Effector memory CD8-positive, alpha-beta T cell (primary cell): ENCODE measurements around the gene TUBB1.

Experiments used
- ATAC-seq: fragments of 150-1000 bp; cut with Tn5 transposase; replicated peaks from 2 replicates; pipeline ENCODE4 v1.10.0; 2021; ENCODE audit warnings: mild to moderate bottlenecking, moderate library complexity
- DNase-seq, 3 experiments: peaks; one replicate each; pipeline ENCODE4 v3.0.0; 2021
- H3K27ac Mint-ChIP-seq, 2 donors: one replicate each; pipeline ENCODE4 v1.8.0; 2022; ENCODE audit warnings: mild to moderate bottlenecking in 2 of 2, mixed read lengths in 2 of 2, moderate library complexity in 2 of 2
- H3K27me3 Mint-ChIP-seq, 2 donors: one replicate each; pipeline ENCODE4 v1.8.0; 2022; ENCODE audit warnings: mixed read lengths in 2 of 2
- H3K36me3 Mint-ChIP-seq: one replicate; pipeline ENCODE4 v1.8.0; 2022; ENCODE audit warnings: mild to moderate bottlenecking, moderate library complexity, mixed read lengths; ENCODE audit not compliant: insufficient read depth
- H3K4me1 Mint-ChIP-seq, 2 donors: one replicate each; pipeline ENCODE4 v1.8.0; 2022; ENCODE audit warnings: low read depth in 2 of 2, mixed read lengths in 2 of 2
- H3K4me3 Mint-ChIP-seq, 2 donors: one replicate each; pipeline ENCODE4 v1.8.0; 2022; ENCODE audit warnings: mild to moderate bottlenecking in 2 of 2, mixed read lengths in 2 of 2, moderate library complexity in 2 of 2
- H3K9me3 Mint-ChIP-seq, 2 donors: one replicate each; pipeline ENCODE4 v1.8.0; 2022; ENCODE audit warnings: mixed read lengths in 2 of 2
- total RNA-seq, 9 experiments: gene quantifications; one replicate each; lab custom pipeline; 2026; lab: John Stamatoyannopoulos, UW

The TUBB1 gene
- total RNA-seq: 0 to 0.13 (median 0) reads per million in 9 experiments

GRCh38 chr20:59019217-59019616 is at the start of gene TUBB1:
Gene TUBB1, plus strand, starts transcription at chr20:59019429. Its CDS starts 94 bp downstream, at chr20:59019523.
- Mint-ChIP-seq H3K9me3 (no peaks in the 10 kb centered on the region), H3K36me3 (peaks cover 24% of the 10 kb centered on the region), H3K4me1 (peaks cover 23 to 24% of the 10 kb centered on the region in 2 donors), H3K4me3 (no peak within 1 kb of the TSS), H3K27me3 (no peaks in the 10 kb centered on the region), H3K27ac (no peak within 1 kb of the TSS)
- no peak for ATAC-seq
- DNase-seq: no peak

- DNase-seq (no peak), ATAC-seq (no peak)
- Mint-ChIP-seq H3K9me3 (no peaks in the 10 kb centered on the region), H3K4me3 (no peak overlapping the region), H3K27me3 (peaks cover 17 to 35% of the 10 kb centered on the region in 2 donors), H3K4me1 (no peaks in the 10 kb centered on the region), H3K27ac (no peak overlapping the region), H3K36me3 (no peaks in the 10 kb centered on the region)
These were observed 49.8 kb upstream of the TUBB1 start for GRCh38 chr20:58969439-58969838.

GRCh38 chr20:58970146-58970545 is 49.1 kb upstream of the TUBB1 start:
- Mint-ChIP-seq H3K36me3 (no peaks in the 10 kb centered on the region), H3K4me3 (no peak overlapping the region), H3K9me3 (no peaks in the 10 kb centered on the region), H3K27ac (no peak overlapping the region), H3K4me1 (no peaks in the 10 kb centered on the region), H3K27me3 (peaks cover 17 to 34% of the 10 kb centered on the region in 2 donors)
- DNase-seq: no peak
- no peak for ATAC-seq

GRCh38 chr20:58971429-58971828 is 47.8 kb upstream of the TUBB1 start:
- Mint-ChIP-seq H3K4me3 (no peak overlapping the region), H3K4me1 (no peaks in the 10 kb centered on the region), H3K27me3 (peaks cover 17 to 21% of the 10 kb centered on the region in 2 donors), H3K27ac (no peak overlapping the region), H3K36me3 (no peaks in the 10 kb centered on the region), H3K9me3 (no peaks in the 10 kb centered on the region)
- DNase-seq (no peak), ATAC-seq (no peak)

- no peaks in the 10 kb centered on the region for H3K36me3 Mint-ChIP-seq
- H3K27ac Mint-ChIP-seq: no peak overlapping the region
- H3K4me3 Mint-ChIP-seq: no peak overlapping the region
- ATAC-seq (no peak), DNase-seq (no peak)
- H3K27me3 Mint-ChIP-seq: peaks cover 15 to 17% of the 10 kb centered on the region in 2 donors
- H3K9me3 Mint-ChIP-seq: no peaks in the 10 kb centered on the region
- no peaks in the 10 kb centered on the region for H3K4me1 Mint-ChIP-seq
These were observed 46.0 kb upstream of the TUBB1 start for GRCh38 chr20:58973179-58973578.

- Mint-ChIP-seq H3K4me1 (no peaks in the 10 kb centered on the region), H3K27ac (no peak overlapping the region), H3K4me3 (no peak overlapping the region)
These were observed 45.4 kb upstream of the TUBB1 start for GRCh38 chr20:58973866-58974265.

GRCh38 chr20:58975353-58975752 is 43.9 kb upstream of the TUBB1 start:
- H3K4me1 Mint-ChIP-seq: no peaks in the 10 kb centered on the region
- DNase-seq: no peak
- H3K9me3 Mint-ChIP-seq: no peaks in the 10 kb centered on the region
- H3K4me3 Mint-ChIP-seq: no peak overlapping the region
- H3K27me3 Mint-ChIP-seq: no peaks in the 10 kb centered on the region
- ATAC-seq: no peak
- H3K36me3 Mint-ChIP-seq: peaks cover 6% of the 10 kb centered on the region
- H3K27ac Mint-ChIP-seq: no peak overlapping the region

More at GRCh38 chr20:58973866-58974265, 45.4 kb upstream of the TUBB1 start:
- no peaks in the 10 kb centered on the region for H3K9me3 Mint-ChIP-seq
- no peaks in the 10 kb centered on the region for H3K36me3 Mint-ChIP-seq
- peaks cover 8 to 12% of the 10 kb centered on the region in 2 donors for H3K27me3 Mint-ChIP-seq
- no peak for ATAC-seq
- DNase-seq: no peak

GRCh38 chr20:58976061-58976730 is 43.0 kb upstream of the TUBB1 start:
- Mint-ChIP-seq H3K9me3 (no peaks in the 10 kb centered on the region), H3K4me1 (no peaks in the 10 kb centered on the region), H3K27me3 (no peaks in the 10 kb centered on the region), H3K27ac (no peak overlapping the region), H3K4me3 (no peak overlapping the region), H3K36me3 (peaks cover 13% of the 10 kb centered on the region)
- ATAC-seq (no peak), DNase-seq (no peak)

GRCh38 chr20:58978351-58979190 is 40.7 kb upstream of the TUBB1 start:
- Mint-ChIP-seq H3K27ac (no peak overlapping the region), H3K36me3 (peaks cover 31% of the 10 kb centered on the region), H3K27me3 (no peaks in the 10 kb centered on the region), H3K4me3 (no peak overlapping the region), H3K4me1 (peaks cover 13 to 17% of the 10 kb centered on the region in 2 donors), H3K9me3 (no peaks in the 10 kb centered on the region)
- ATAC-seq (no peak), DNase-seq (no peak)

GRCh38 chr20:58980711-58981627 is 38.3 kb upstream of the TUBB1 start, which contains the start of gene NELFCD:
Gene NELFCD, plus strand, starts transcription at chr20:58981256. Its CDS starts 54 bp downstream, at chr20:58981310.
- peak within 1 kb of the TSS; percentile 85 to 95 for H3K27ac Mint-ChIP-seq
- ATAC-seq (peak; percentile 73), DNase-seq (peak; percentile 82 to 84 (median 84))
- no peaks in the 10 kb centered on the region for H3K9me3 Mint-ChIP-seq
- H3K4me3 Mint-ChIP-seq: peak within 1 kb of the TSS; percentile 75 to 77
- peaks cover 35% of the 10 kb centered on the region for H3K36me3 Mint-ChIP-seq
- H3K4me1 Mint-ChIP-seq: peaks cover 23 to 28% of the 10 kb centered on the region in 2 donors
- H3K27me3 Mint-ChIP-seq: no peaks in the 10 kb centered on the region

GRCh38 chr20:58981628-58982364 is 37.4 kb upstream of the TUBB1 start:
- Mint-ChIP-seq H3K27me3 (no peaks in the 10 kb centered on the region), H3K27ac (peak overlapping the region; percentile 85 to 95), H3K4me1 (peaks cover 23 to 33% of the 10 kb centered on the region in 2 donors), H3K36me3 (peaks cover 43% of the 10 kb centered on the region), H3K9me3 (no peaks in the 10 kb centered on the region), H3K4me3 (peak overlapping the region; percentile 75 to 77)
- DNase-seq: peak in 1 of 3 experiments; percentile 22
- no peak for ATAC-seq

GRCh38 chr20:58982406-58983114 is 36.7 kb upstream of the TUBB1 start:
- DNase-seq (peak; percentile 43 to 52 (median 45)), ATAC-seq (peak; percentile 70)
- H3K27ac Mint-ChIP-seq: peak overlapping the region; percentile 85 to 95
- peaks cover 23 to 36% of the 10 kb centered on the region in 2 donors for H3K4me1 Mint-ChIP-seq
- no peaks in the 10 kb centered on the region for H3K27me3 Mint-ChIP-seq
- H3K9me3 Mint-ChIP-seq: no peaks in the 10 kb centered on the region
- peak overlapping the region; percentile 75 to 77 for H3K4me3 Mint-ChIP-seq
- peaks cover 48% of the 10 kb centered on the region for H3K36me3 Mint-ChIP-seq
